Upper lobe of left lung (tissue), 4 donors: Measurements from ENCODE around the gene NKAP.

Experiments used
- POLR2A ChIP-seq, 4 donors: fragments of 450-650 bp; IDR thresholded peaks; one replicate each; pipeline ENCODE4 v1.5.1; 2016 to 2017; ENCODE audit warnings: antibody characterized with exemption in 4 of 4, mild to moderate bottlenecking in 2 of 4
- TF ChIP-seq, protein P1 (sequence below), 6 experiments: fragments of 450-650 bp in 4 of 6; fragments of 200-600 bp in 2 of 6; sonication (generic) in 2 of 6; IDR thresholded peaks; one replicate each; pipeline ENCODE4 v1.5.1; 2016 to 2019; ENCODE audit warnings: antibody characterized with exemption in 6 of 6

DNA sequence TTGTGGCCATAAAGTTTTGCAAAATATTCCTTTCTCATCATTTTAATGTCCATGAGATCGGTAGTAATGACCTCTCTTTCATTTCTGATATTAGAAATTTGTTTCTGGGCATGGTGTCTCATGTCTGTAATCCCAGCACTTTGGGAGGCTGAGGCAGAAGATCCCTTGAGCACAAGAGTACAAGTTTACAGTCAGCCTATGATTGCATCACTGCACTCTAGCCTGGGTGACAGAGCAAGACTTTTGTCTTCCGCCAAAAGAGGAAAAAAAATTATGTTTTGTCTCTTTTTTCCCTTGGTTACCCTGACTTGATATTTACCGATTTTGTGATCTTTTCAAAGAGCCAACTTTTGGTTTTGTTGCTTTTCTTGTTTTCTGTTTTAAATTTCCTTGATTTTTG lies 10.8 kb upstream of the NKAP start:
- TF ChIP-seq, protein P1, sequence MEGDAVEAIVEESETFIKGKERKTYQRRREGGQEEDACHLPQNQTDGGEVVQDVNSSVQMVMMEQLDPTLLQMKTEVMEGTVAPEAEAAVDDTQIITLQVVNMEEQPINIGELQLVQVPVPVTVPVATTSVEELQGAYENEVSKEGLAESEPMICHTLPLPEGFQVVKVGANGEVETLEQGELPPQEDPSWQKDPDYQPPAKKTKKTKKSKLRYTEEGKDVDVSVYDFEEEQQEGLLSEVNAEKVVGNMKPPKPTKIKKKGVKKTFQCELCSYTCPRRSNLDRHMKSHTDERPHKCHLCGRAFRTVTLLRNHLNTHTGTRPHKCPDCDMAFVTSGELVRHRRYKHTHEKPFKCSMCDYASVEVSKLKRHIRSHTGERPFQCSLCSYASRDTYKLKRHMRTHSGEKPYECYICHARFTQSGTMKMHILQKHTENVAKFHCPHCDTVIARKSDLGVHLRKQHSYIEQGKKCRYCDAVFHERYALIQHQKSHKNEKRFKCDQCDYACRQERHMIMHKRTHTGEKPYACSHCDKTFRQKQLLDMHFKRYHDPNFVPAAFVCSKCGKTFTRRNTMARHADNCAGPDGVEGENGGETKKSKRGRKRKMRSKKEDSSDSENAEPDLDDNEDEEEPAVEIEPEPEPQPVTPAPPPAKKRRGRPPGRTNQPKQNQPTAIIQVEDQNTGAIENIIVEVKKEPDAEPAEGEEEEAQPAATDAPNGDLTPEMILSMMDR (IDR thresholded peaks at IDR 0.05) = no peak
- TF ChIP-seq POLR2A (IDR thresholded peaks at IDR 0.05) = no peak
